Measurements from ENCODE around the gene ADGRG3. TPM values are rescaled to one million over a fixed set of nuclear protein-coding genes. Genes with fewer than 3 reads are reported as not detected.
A peak's percentile ranks its signal among the peaks of the same experiment; 100 is the strongest.

ADGRG3 gene
- total RNA-seq, 1 experiment from 2014 or later, result not detected

DNA sequence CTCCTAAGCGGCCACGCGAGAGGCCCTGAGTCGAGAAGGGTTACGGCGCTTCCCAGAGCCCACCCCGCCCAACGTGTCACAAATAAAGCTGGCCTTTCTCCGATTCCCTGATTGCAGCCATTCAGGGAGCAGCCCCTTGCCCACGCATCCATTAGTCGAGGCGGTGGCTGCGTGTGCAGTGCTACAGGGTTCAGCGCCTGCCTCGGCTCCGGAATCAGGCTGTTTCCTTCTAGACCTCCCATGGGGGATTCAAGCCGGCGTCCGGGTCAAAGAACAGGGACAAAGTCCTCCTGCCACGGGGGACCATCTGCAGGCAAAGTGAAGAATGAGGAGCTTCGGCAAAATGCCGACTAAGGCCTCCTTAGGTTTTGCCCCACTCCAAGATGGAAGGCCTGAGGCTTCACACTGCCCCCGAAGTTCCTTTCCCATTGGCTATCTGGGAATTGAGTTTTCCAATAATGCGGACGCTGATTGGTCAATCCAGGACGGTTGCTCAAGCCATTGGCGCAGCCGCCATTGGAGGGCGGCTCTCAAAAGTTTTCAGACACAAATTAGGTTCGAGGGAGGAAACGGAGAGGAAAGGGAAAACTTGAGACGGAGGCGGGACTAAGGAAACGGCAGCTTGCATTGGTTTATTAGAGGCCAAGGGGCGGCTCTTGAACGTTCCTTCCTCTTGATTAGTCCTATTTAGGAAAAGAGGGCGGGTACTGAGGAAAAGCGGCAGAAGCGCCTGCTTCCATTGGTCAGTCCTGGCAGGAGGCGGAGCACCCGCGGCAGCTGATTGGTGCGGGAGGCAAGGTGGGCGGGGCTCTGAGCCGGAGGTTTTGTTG, 67.0 kb downstream of the ADGRG3 start:
- CTCF ChIA-PET, result interaction anchor here (0.6 to 2.1 kb wide), 10 partner anchors 10 to 423 kb away, joined by 3 to 7 read pairs (median 4); partner anchors contain the start of gene ADGRG1
- TF ChIP-seq, protein P1, sequence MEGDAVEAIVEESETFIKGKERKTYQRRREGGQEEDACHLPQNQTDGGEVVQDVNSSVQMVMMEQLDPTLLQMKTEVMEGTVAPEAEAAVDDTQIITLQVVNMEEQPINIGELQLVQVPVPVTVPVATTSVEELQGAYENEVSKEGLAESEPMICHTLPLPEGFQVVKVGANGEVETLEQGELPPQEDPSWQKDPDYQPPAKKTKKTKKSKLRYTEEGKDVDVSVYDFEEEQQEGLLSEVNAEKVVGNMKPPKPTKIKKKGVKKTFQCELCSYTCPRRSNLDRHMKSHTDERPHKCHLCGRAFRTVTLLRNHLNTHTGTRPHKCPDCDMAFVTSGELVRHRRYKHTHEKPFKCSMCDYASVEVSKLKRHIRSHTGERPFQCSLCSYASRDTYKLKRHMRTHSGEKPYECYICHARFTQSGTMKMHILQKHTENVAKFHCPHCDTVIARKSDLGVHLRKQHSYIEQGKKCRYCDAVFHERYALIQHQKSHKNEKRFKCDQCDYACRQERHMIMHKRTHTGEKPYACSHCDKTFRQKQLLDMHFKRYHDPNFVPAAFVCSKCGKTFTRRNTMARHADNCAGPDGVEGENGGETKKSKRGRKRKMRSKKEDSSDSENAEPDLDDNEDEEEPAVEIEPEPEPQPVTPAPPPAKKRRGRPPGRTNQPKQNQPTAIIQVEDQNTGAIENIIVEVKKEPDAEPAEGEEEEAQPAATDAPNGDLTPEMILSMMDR (IDR thresholded peaks at IDR 0.05; ENCODE audit: unreplicated experiment), result no peak
- H3K36me3 Mint-ChIP-seq (ENCODE audit: insufficient read depth, unreplicated experiment), result peaks cover 27% of the 10 kb centered on the region
- TSS peak; percentile 94 for BruUV-seq (replicated peaks)
- DNase-seq, result peak; percentile 99
- H3K27me3 Mint-ChIP-seq (ENCODE audit: unreplicated experiment), result peaks cover 19% of the 10 kb centered on the region
- H3K4me3 Mint-ChIP-seq (ENCODE audit: low read depth, unreplicated experiment), result peak overlapping the region; percentile 89
- H3K4me1 Mint-ChIP-seq (ENCODE audit: low read depth, unreplicated experiment), result peaks cover 13% of the 10 kb centered on the region
- intact Hi-C loops (cut with micrococcal nuclease; ENCODE audit: unreplicated experiment), result loop anchor here (5.0 to 10.0 kb wide), 2 partner anchors 143 to 390 kb away; partner anchors contain the start of gene CFAP20
- H3K9me3 Mint-ChIP-seq (ENCODE audit: low read depth, unreplicated experiment), result no peaks in the 10 kb centered on the region
- peak overlapping the region; percentile 88 for H3K27ac Mint-ChIP-seq (ENCODE audit: unreplicated experiment)

DNA sequence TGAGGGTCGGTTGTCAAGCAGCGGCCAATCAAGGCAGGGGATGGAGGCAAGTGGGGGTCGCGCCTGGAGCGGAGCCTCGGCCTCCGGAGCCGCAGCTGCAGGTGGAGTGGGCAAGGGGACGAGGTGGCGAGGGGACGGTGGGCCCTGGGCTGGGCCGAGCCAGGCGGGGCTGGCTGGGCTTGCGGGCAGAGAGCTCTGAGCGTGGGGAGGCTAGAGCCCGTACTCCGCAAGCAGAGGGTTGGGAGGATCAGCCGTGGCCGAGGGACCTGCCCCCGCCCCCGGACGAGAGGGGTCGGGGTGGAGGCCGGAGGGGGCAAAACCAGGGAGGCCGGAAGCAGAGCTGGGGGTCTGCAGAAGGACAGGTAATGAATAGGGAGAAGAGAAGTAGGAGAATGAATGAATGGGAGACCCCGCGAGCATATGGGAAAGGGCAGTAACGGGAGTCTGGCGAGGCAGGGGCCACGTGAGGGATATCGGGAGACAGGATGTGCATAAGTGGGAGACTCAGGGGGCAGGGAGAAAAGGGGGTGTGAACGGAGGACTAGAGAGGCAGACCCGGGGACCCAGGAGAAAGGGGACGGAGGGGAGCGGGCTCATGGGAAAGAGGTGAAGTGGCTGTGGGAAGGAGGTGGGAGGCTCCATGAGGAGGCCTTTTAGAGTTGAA, 67.8 kb downstream of the ADGRG3 start, which contains the start of gene KATNB1:
Gene KATNB1, plus strand, starts transcription at position 16 of the 664 bp plus-strand sequence. CDS start 1,474 bp downstream, outside the sequence.
- peak; percentile 33 for DNase-seq
- Mint-ChIP-seq H3K27ac (ENCODE audit: unreplicated experiment) (peak within 1 kb of the TSS; percentile 88), H3K4me3 (ENCODE audit: low read depth, unreplicated experiment) (peak within 1 kb of the TSS; percentile 89), H3K27me3 (ENCODE audit: unreplicated experiment) (peaks cover 11% of the 10 kb centered on the region), H3K4me1 (ENCODE audit: low read depth, unreplicated experiment) (peaks cover 13% of the 10 kb centered on the region), H3K36me3 (ENCODE audit: insufficient read depth, unreplicated experiment) (peaks cover 27% of the 10 kb centered on the region), H3K9me3 (ENCODE audit: low read depth, unreplicated experiment) (no peaks in the 10 kb centered on the region)
- intact Hi-C loops (cut with micrococcal nuclease; ENCODE audit: unreplicated experiment), result loop anchor here (5.0 to 10.0 kb wide), 2 partner anchors 144 to 389 kb away; partner anchors contain the start of gene CFAP20
- CTCF ChIA-PET, result interaction anchor here (0.6 to 2.1 kb wide), 17 partner anchors 11 to 291 kb away, joined by 3 to 15 read pairs (median 4); partner anchors contain the start of gene ADGRG1
- no TSS peak for BruUV-seq (replicated peaks)
- TF ChIP-seq, protein P1 (IDR thresholded peaks at IDR 0.05; ENCODE audit: unreplicated experiment), result no peak

DNA sequence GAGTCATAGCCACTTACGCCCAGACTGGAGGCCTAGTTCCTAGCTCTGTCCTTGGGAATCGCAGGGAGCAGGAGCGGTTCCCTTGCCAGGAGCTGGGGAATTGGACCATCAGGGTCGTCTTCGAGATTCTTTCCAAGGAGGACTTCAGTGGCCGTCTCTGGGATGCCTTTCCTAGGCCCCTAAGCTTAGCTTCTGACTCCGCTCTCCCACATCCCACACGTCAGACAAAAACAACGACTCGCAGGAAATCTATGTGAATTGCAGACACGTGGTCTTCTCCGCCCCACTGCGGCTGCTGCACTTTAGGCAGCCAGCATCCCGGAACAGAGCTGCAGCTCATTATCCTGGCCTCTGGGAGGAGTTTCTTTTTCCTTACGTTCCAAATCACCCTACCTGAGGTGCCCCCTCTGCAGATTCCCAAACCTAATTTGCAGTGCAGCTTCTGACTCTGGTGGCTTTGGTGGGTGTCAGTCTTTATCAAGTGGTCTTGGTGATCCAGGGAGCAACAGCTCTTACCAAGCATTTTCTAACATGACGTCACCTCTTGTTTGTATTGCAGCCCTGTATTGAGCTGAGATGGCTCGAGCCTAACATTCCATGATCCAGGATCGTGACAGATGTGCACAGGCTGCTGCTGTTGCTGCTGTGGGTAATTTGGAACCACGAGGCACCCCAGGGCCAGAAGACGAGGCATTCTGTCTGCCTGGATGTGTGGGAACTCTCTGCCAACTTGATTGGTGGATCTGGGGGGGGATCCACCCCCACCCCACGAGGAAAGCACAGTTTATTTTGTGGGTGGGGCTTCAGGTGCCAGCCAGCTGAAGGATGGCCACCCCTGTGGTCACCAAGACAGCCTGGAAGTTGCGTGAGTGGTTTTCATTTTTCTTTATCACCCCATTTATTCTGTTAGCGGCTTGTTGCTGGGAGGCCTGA, 68.6 kb downstream of the ADGRG3 start:
- peaks cover 3% of the 10 kb centered on the region for H3K27me3 Mint-ChIP-seq (ENCODE audit: unreplicated experiment)
- peak overlapping the region; percentile 88 for H3K27ac Mint-ChIP-seq (ENCODE audit: unreplicated experiment)
- BruUV-seq (replicated peaks), result no TSS peak
- CTCF ChIA-PET, result interaction anchor here (0.6 to 2.1 kb wide), 14 partner anchors 12 to 291 kb away, joined by 3 to 15 read pairs (median 4); partner anchors contain the start of gene ADGRG1
- peaks cover 13% of the 10 kb centered on the region for H3K4me1 Mint-ChIP-seq (ENCODE audit: low read depth, unreplicated experiment)
- H3K9me3 Mint-ChIP-seq (ENCODE audit: low read depth, unreplicated experiment), result no peaks in the 10 kb centered on the region
- peaks cover 27% of the 10 kb centered on the region for H3K36me3 Mint-ChIP-seq (ENCODE audit: insufficient read depth, unreplicated experiment)
- intact Hi-C loops (cut with micrococcal nuclease; ENCODE audit: unreplicated experiment), result loop anchor here (5.0 to 10.0 kb wide), 2 partner anchors 144 to 388 kb away; partner anchors contain the start of gene CFAP20
- H3K4me3 Mint-ChIP-seq (ENCODE audit: low read depth, unreplicated experiment), result peak overlapping the region; percentile 89
- TF ChIP-seq, protein P1 (IDR thresholded peaks at IDR 0.05; ENCODE audit: unreplicated experiment), result no peak
- peak; percentile 58 for DNase-seq

All from Calu3 (cell line).